Mucosa of descending colon (tissue), 3 donors: Measurements from ENCODE around the gene PPP1R3C. TPM values are rescaled to one million over a fixed set of nuclear protein-coding genes. Genes with fewer than 3 reads are reported as not detected.

Experiments used
- ATAC-seq: fragments of 200-7000 bp; cut with Tn5 transposase; one replicate; pipeline ENCODE4 v1.9.1; 2020; ENCODE audit warnings: mild to moderate bottlenecking, moderate library complexity
- DNase-seq, 3 donors: peaks; one replicate each; pipeline ENCODE4 v3.0.0-alpha.2; 2020
- H3K36me3 ChIP-seq: fragments of 200-600 bp; one replicate; pipeline ENCODE4 v1.8.0; 2021; ENCODE audit warnings: low read depth, mild to moderate bottlenecking
- H3K4me1 ChIP-seq: fragments of 200-600 bp; one replicate; pipeline ENCODE4 v1.8.0; 2021; ENCODE audit warnings: low read depth, mild to moderate bottlenecking
- H3K4me3 ChIP-seq: fragments of 200-600 bp; one replicate; pipeline ENCODE4 v1.8.0; 2021; ENCODE audit warnings: mild to moderate bottlenecking
- H3K9me3 ChIP-seq: fragments of 200-600 bp; one replicate; pipeline ENCODE4 v1.8.0; 2021; ENCODE audit warnings: mild to moderate bottlenecking
- intact Hi-C, 2 donors: fragments of 100-400 bp; cut with DNase I in 1 of 2; cut with micrococcal nuclease in 1 of 2; formaldehyde crosslinking; loops; one replicate each; pipeline versions ENCODE4 v1.11.0 to v1.11.1; 2022; cut with DNase I, micrococcal nuclease
- total RNA-seq, 3 donors: library from RNA; stranded (reverse); fragmentation: NEBNext Ultra II Directional in 2 of 3; extraction: Animal tissue kit (Norgen Biotek cat#: 25700) in 2 of 3; gene quantifications; one replicate each; pipeline versions ENCODE4 v1.2.1 to v1.2.4, GENCODE V29; 2021 to 2023
- TF ChIP-seq, protein P1 (sequence below): fragments of 200-600 bp; IDR thresholded peaks from one replicate; pipeline ENCODE4 v1.8.0; 2022; ENCODE audit warnings: antibody characterized with exemption, mild to moderate bottlenecking
- donor health status: DM: no; HTN: no; CAD: no; lungs with moderate emphysema.
- donor health status: DM: no; HTN: no; CAD: no.
- donor health status: DM: no; HTN: yes; CAD: no.

Gene PPP1R3C
- total RNA-seq, 3 donors from 2014 or later, result 1.5 to 23.3 (median 4.7) TPM

DNA sequence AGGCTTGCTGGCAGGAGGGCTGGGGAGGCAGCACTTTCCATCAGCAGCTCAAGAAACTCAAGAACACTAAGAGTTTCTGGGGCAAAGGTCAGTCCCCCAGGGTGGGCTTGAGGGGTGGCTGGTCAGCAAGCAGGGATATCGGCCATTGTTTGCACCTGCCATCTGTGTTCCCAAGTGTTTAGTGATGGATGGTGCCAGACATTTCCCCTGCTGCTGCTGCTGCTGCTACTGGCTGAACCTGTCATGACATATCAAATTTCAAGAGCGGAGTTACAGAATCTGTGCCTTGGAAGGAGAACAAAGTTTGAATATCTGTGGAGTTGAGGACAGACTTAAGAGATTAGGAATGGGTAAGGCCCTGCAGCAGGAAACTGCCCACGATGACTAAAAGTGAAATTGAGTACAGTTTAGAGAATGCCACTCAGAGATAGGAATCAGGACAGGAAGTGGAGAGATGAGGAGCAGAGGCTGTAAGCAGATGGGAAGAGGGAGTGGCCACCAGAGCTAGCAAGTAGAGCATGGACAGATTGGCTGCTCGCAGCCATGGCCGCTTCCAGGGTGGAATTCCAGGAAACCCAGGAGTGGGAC, 39.2 kb upstream of the PPP1R3C start:
- intact Hi-C loops, result no loop called here
- Histone ChIP-seq H3K36me3 (no peaks in the 10 kb centered on the region), H3K9me3 (no peaks in the 10 kb centered on the region), H3K4me3 (no peak overlapping the region), H3K4me1 (no peaks in the 10 kb centered on the region)
- TF ChIP-seq, protein P1, sequence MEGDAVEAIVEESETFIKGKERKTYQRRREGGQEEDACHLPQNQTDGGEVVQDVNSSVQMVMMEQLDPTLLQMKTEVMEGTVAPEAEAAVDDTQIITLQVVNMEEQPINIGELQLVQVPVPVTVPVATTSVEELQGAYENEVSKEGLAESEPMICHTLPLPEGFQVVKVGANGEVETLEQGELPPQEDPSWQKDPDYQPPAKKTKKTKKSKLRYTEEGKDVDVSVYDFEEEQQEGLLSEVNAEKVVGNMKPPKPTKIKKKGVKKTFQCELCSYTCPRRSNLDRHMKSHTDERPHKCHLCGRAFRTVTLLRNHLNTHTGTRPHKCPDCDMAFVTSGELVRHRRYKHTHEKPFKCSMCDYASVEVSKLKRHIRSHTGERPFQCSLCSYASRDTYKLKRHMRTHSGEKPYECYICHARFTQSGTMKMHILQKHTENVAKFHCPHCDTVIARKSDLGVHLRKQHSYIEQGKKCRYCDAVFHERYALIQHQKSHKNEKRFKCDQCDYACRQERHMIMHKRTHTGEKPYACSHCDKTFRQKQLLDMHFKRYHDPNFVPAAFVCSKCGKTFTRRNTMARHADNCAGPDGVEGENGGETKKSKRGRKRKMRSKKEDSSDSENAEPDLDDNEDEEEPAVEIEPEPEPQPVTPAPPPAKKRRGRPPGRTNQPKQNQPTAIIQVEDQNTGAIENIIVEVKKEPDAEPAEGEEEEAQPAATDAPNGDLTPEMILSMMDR, result no peak
- DNase-seq (no peak), ATAC-seq (no peak)

DNA sequence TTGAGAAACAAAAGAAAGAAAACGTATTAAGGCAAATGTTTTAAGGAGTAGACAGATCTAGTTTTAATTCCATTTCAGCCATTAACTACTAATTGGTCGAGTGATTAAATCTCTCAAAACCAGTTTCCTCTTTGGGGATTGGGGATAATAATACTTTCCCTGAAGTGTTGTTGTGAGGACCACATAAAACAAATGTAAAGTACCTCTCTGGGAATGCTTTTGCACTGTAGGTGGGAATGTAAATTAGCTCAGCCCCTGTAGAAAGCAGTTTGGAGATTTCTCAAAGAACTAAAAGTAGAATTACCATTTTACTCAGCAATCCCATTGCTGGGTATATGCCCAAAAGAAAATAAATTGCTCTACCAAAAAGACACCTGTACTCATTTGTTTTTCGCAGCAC, 36.0 kb upstream of the PPP1R3C start:
- intact Hi-C loops, result no loop called here
- H3K36me3 ChIP-seq, result no peaks in the 10 kb centered on the region
- H3K4me3 ChIP-seq, result no peak overlapping the region
- no peaks in the 10 kb centered on the region for H3K4me1 ChIP-seq
- TF ChIP-seq, protein P1, result no peak
- no peaks in the 10 kb centered on the region for H3K9me3 ChIP-seq
- DNase-seq, result no peak
- no peak for ATAC-seq

DNA sequence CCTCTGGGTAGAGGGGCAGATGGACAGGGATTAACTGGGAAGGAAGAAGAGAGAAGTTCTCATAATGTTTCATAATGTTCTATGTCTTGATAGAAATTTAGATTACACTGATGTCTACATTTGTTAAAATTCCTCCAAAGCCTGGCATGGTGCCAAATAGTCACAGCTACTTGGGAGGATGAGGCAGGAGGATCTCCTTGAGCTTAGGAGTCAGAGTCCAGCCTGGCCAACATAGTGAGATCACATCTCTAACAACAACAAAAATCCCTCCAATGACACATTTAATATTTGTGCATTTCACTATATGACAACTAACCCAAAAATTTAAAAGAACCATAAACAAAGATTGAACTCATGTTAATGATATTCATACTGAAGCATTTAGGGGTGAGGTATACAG, 33.0 kb upstream of the PPP1R3C start:
- no peaks in the 10 kb centered on the region for H3K4me1 ChIP-seq
- H3K36me3 ChIP-seq, result no peaks in the 10 kb centered on the region
- ATAC-seq, result no peak
- intact Hi-C loops, result no loop called here
- TF ChIP-seq, protein P1, result no peak
- DNase-seq, result no peak
- H3K9me3 ChIP-seq, result no peaks in the 10 kb centered on the region
- H3K4me3 ChIP-seq, result no peak overlapping the region

DNA sequence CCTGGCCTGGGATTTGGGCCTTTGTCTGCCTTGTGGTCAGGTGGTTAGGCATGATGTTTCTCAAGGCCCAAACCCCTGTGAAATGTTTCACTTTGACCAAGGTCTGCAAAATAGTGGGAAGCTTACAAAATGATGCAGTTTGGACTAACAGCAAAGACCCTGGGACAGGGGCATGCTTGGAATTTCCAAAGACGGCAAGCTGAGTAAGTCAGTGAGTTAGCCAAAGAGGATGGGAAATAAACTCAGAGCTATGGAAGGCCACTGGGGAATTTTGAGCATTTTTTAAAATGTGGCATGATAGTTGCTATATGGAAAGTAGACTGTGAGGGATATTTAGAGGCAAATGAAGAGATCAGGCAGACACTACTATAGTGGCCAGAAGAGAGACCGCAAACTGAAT, 31.6 kb upstream of the PPP1R3C start:
- no peaks in the 10 kb centered on the region for H3K9me3 ChIP-seq
- no peak for ATAC-seq

DNA sequence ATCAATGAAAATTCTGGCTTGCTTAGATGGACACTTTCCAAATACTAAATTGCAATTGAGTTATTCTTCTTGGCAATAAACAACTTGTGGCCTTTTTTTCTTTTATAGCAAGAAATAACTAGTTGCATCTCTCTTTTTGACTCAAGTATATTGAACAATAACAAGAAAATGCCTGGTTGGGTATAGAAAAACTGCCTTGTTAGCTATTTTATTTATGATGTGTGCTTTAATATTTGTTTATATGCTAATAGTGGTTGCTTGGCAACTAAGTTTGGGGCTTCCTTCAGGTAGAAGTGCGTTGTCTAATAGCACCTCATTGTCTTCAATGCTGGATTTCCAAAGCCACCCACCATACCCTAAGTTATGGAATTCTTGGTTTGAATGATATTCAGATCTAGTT, 30.1 kb upstream of the PPP1R3C start:
- DNase-seq, result no peak
- TF ChIP-seq, protein P1, result no peak
- Histone ChIP-seq H3K36me3 (no peaks in the 10 kb centered on the region), H3K9me3 (no peaks in the 10 kb centered on the region), H3K4me1 (no peaks in the 10 kb centered on the region), H3K4me3 (no peak overlapping the region)
- ATAC-seq, result no peak
- intact Hi-C loops, result no loop called here

More for the DNA sequence above, 31.6 kb upstream of the PPP1R3C start:
- Histone ChIP-seq H3K4me1 (no peaks in the 10 kb centered on the region), H3K4me3 (no peak overlapping the region), H3K36me3 (no peaks in the 10 kb centered on the region)
- TF ChIP-seq, protein P1, result no peak
- DNase-seq, result no peak
- intact Hi-C loops, result no loop called here
